ENCODE data around the gene UBE2N.

DNA sequence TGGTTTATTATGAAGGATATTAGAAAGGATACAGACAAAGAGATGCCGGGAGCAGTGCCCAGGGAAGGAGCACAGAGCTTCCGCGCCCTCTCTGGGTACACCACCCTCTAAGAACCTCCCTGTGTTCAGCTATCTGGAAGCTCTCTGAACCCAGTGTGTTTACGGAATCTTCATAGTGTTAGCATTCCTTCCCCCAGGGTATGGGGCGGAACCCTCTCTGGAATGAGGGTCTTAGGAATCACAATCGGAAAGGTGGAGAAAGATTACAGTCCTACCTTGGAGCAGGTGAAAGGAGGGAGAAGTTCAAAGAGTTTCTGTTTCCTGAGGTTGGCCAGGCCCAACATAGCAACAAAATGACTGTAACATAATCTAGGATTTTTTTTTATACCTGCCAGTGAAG lies 70.8 kb downstream of the UBE2N start:
- TF ChIP-seq, protein P1, sequence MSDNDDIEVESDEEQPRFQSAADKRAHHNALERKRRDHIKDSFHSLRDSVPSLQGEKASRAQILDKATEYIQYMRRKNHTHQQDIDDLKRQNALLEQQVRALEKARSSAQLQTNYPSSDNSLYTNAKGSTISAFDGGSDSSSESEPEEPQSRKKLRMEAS (IDR thresholded peaks at IDR 0.05), result no peak
- no peak for TF ChIP-seq FOXM1 (IDR thresholded peaks at IDR 0.05; ENCODE audit: borderline replicate concordance, low read depth)
- TF ChIP-seq NFIC (IDR thresholded peaks at IDR 0.05), result no peak
- no peak for TF ChIP-seq RAD21 (IDR thresholded peaks at IDR 0.05; ENCODE audit: low read depth)
- TF ChIP-seq YY1 (IDR thresholded peaks at IDR 0.05; ENCODE audit: low read depth), result no peak
- no peak for TF ChIP-seq CEBPB (IDR thresholded peaks at IDR 0.05)
- TF ChIP-seq, protein P2, sequence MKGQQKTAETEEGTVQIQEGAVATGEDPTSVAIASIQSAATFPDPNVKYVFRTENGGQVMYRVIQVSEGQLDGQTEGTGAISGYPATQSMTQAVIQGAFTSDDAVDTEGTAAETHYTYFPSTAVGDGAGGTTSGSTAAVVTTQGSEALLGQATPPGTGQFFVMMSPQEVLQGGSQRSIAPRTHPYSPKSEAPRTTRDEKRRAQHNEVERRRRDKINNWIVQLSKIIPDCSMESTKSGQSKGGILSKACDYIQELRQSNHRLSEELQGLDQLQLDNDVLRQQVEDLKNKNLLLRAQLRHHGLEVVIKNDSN (IDR thresholded peaks at IDR 0.05), result no peak
- TF ChIP-seq TAF1 (IDR thresholded peaks at IDR 0.05; ENCODE audit: low read depth), result no peak
- no peak for TF ChIP-seq EP300 (IDR thresholded peaks at IDR 0.05; ENCODE audit: borderline replicate concordance)
- no peak for TF ChIP-seq CREB1 (IDR thresholded peaks at IDR 0.05; ENCODE audit: low read depth)
- no peak for TF ChIP-seq EGR1 (IDR thresholded peaks at IDR 0.05)
- TF ChIP-seq TCF12 (IDR thresholded peaks at IDR 0.05; ENCODE audit: low read depth), result no peak
